Astrocyte (in vitro differentiated cells and primary cell): ENCODE measurements around the gene UNC45B. TPM values are rescaled to one million over a fixed set of nuclear protein-coding genes. Genes with fewer than 3 reads are reported as not detected.
A peak's percentile ranks its signal among the peaks of the same experiment; 100 is the strongest.
"Not testable (repeated sequence)": the region's sequence is repeated elsewhere in the genome, so short reads cannot be mapped to it uniquely, and the experiment has no call there.

Experiments used
- DNase-seq: peaks from one replicate; pipeline ENCODE4 v3.0.0-alpha.2; 2010; ENCODE audit warnings: low read depth
- FAIRE-seq: peaks from 2 replicates; lab custom pipeline; 2011; peaks lifted over from hg19 to GRCh38; lab: Jason Lieb, UNC
- H2AFZ ChIP-seq: 2 replicates; pipeline ENCODE4 v1.6.0; 2012; ENCODE audit warnings: low read depth, low read length, inconsistent platforms
- H3K27ac ChIP-seq: 2 replicates; pipeline ENCODE4 v1.5.1; 2011; ENCODE audit warnings: low read depth, low read length, inconsistent platforms
- H3K27me3 ChIP-seq: 2 replicates; pipeline ENCODE4 v1.6.0; 2011; ENCODE audit warnings: low read length, inconsistent platforms; ENCODE audit not compliant: insufficient read depth
- H3K36me3 ChIP-seq: 2 replicates; pipeline ENCODE4 v1.5.1; 2011; ENCODE audit warnings: low read length, inconsistent platforms; ENCODE audit not compliant: insufficient read depth
- H3K4me1 ChIP-seq: 2 replicates; pipeline ENCODE4 v1.5.1; 2011; ENCODE audit warnings: low read length, inconsistent platforms; ENCODE audit not compliant: insufficient read depth
- H3K4me2 ChIP-seq: 2 replicates; pipeline ENCODE4 v1.6.0; 2012; ENCODE audit warnings: low read length, inconsistent platforms
- H3K4me3 ChIP-seq: 2 replicates; pipeline ENCODE4 v1.5.1; 2011; ENCODE audit warnings: low read depth, mild to moderate bottlenecking, low read length, inconsistent platforms; ENCODE audit not compliant: insufficient read depth
- H3K79me2 ChIP-seq: 2 replicates; pipeline ENCODE4 v1.6.0; 2012; ENCODE audit warnings: mild to moderate bottlenecking, low read length, inconsistent platforms; ENCODE audit not compliant: insufficient read depth
- H3K9ac ChIP-seq: 2 replicates; pipeline ENCODE4 v1.6.0; 2012; ENCODE audit warnings: mild to moderate bottlenecking, low read length, inconsistent platforms
- H3K9me3 ChIP-seq: 2 replicates; pipeline ENCODE4 v1.5.1; 2012; ENCODE audit warnings: low read depth, mild to moderate bottlenecking, low read length, inconsistent platforms; ENCODE audit not compliant: insufficient read depth
- H4K20me1 ChIP-seq: 2 replicates; pipeline ENCODE4 v1.6.0; 2012; ENCODE audit warnings: low read length, inconsistent platforms; ENCODE audit not compliant: insufficient read depth
- H3K27ac Mint-ChIP-seq: one replicate; pipeline ENCODE4 v1.8.0; 2021; ENCODE audit warnings: mild to moderate bottlenecking, mixed read lengths; ENCODE audit not compliant: unreplicated experiment
- H3K27me3 Mint-ChIP-seq: one replicate; pipeline ENCODE4 v1.8.0; 2021; ENCODE audit warnings: low read depth, mixed read lengths; ENCODE audit not compliant: unreplicated experiment
- H3K36me3 Mint-ChIP-seq: one replicate; pipeline ENCODE4 v1.8.0; 2021; ENCODE audit warnings: low read depth, mixed read lengths; ENCODE audit not compliant: unreplicated experiment
- H3K4me1 Mint-ChIP-seq: one replicate; pipeline ENCODE4 v1.8.0; 2021; ENCODE audit warnings: low read depth, mixed read lengths; ENCODE audit not compliant: unreplicated experiment
- H3K4me3 Mint-ChIP-seq: one replicate; pipeline ENCODE4 v1.8.0; 2021; ENCODE audit warnings: mild to moderate bottlenecking, moderate library complexity, mixed read lengths; ENCODE audit not compliant: unreplicated experiment
- H3K9me3 Mint-ChIP-seq: one replicate; pipeline ENCODE4 v1.8.0; 2021; ENCODE audit warnings: mild to moderate bottlenecking, mixed read lengths; ENCODE audit not compliant: unreplicated experiment
- CTCF ChIP-seq: IDR thresholded peaks from 2 replicates; pipeline ENCODE4 v1.5.1; 2011; ENCODE audit warnings: low read depth, mild to moderate bottlenecking, inconsistent platforms, low read length, moderate library complexity; ENCODE audit not compliant: insufficient read depth
- EZH2 ChIP-seq: IDR thresholded peaks from 2 replicates; pipeline ENCODE4 v1.6.1; 2012; ENCODE audit warnings: mild to moderate bottlenecking, low read length, inconsistent platforms; ENCODE audit not compliant: insufficient read depth
- total RNA-seq: library from RNA; stranded (reverse); gene quantifications from 2 replicates; pipeline ENCODE4 v1.2.1, GENCODE V29; 2021

Gene UNC45B
- total RNA-seq, 1 donor from 2014 or later: 0.05 TPM

GRCh38 chr17:35104844-35105450 lies 42.7 kb upstream of the UNC45B start:
- Mint-ChIP-seq H3K36me3 (peaks cover 23% of the 10 kb centered on the region), H3K4me3 (no peak overlapping the region), H3K9me3 (peaks cover 2% of the 10 kb centered on the region), H3K4me1 (no peaks in the 10 kb centered on the region), H3K27me3 (no peaks in the 10 kb centered on the region), H3K27ac (no peak overlapping the region)
- FAIRE-seq: no peak
- H2AFZ ChIP-seq: no peak overlapping the region
- DNase-seq: no peak
- H3K9me3 ChIP-seq: no peaks in the 10 kb centered on the region
- TF ChIP-seq EZH2 (no peak), CTCF (no peak)
- no peaks in the 10 kb centered on the region for H3K4me1 ChIP-seq
- no peak overlapping the region for H3K4me3 ChIP-seq
- H3K79me2 ChIP-seq: no peaks in the 10 kb centered on the region
- H3K27ac ChIP-seq: no peak overlapping the region
- no peaks in the 10 kb centered on the region for H3K27me3 ChIP-seq
- no peak overlapping the region for H3K4me2 ChIP-seq
- H4K20me1 ChIP-seq: no peaks in the 10 kb centered on the region
- peaks cover 5% of the 10 kb centered on the region for H3K36me3 ChIP-seq
- no peak overlapping the region for H3K9ac ChIP-seq

GRCh38 chr17:35110791-35111190 lies 36.8 kb upstream of the UNC45B start:
- H3K27me3 Mint-ChIP-seq, H3K27ac Mint-ChIP-seq, FAIRE-seq: not testable (repeated sequence)

GRCh38 chr17:35116845-35117244 lies 30.8 kb upstream of the UNC45B start:
- Histone ChIP-seq H3K4me3 (no peak overlapping the region), H3K27ac (no peak overlapping the region), H3K4me2 (peak overlapping the region; percentile 7), H3K9me3 (no peaks in the 10 kb centered on the region), H3K9ac (no peak overlapping the region), H3K4me1 (peaks cover 24% of the 10 kb centered on the region), H3K27me3 (no peaks in the 10 kb centered on the region), H3K36me3 (no peaks in the 10 kb centered on the region), H2AFZ (no peak overlapping the region), H4K20me1 (no peaks in the 10 kb centered on the region), H3K79me2 (peaks cover 35% of the 10 kb centered on the region)
- FAIRE-seq: no peak
- H3K27ac Mint-ChIP-seq: no peak overlapping the region
- H3K4me3 Mint-ChIP-seq: no peak overlapping the region
- peaks cover 11% of the 10 kb centered on the region for H3K27me3 Mint-ChIP-seq
- no peak for DNase-seq
- H3K4me1 Mint-ChIP-seq: peaks cover 19% of the 10 kb centered on the region
- H3K9me3 Mint-ChIP-seq: peaks cover 2% of the 10 kb centered on the region
- peaks cover 9% of the 10 kb centered on the region for H3K36me3 Mint-ChIP-seq
- TF ChIP-seq CTCF: no peak
- TF ChIP-seq EZH2: no peak

More at GRCh38 chr17:35110791-35111190, 36.8 kb upstream of the UNC45B start:
- not testable (repeated sequence) for H3K27ac ChIP-seq, H3K4me2 ChIP-seq, DNase-seq, H3K4me3 Mint-ChIP-seq, H3K36me3 ChIP-seq, H2AFZ ChIP-seq, H3K4me1 ChIP-seq, H3K9ac ChIP-seq, H4K20me1 ChIP-seq, H3K4me1 Mint-ChIP-seq, H3K9me3 ChIP-seq, H3K27me3 ChIP-seq, H3K4me3 ChIP-seq, H3K9me3 Mint-ChIP-seq
- H3K79me2 ChIP-seq: peaks cover 17% of the 10 kb centered on the region
- H3K36me3 Mint-ChIP-seq: peaks cover 16% of the 10 kb centered on the region
